AG09309 (cell line): ENCODE data around the gene RPS6KA2.

Source experiments
- DNase-seq: peaks from one replicate; pipeline ENCODE4 v3.0.0-alpha.2; 2010; ENCODE audit warnings: low read depth
- H3K4me3 ChIP-seq: 2 replicates; pipeline ENCODE4 v1.5.1; 2011; ENCODE audit warnings: mild to moderate bottlenecking, low read depth, low read length, moderate library complexity; ENCODE audit not compliant: control insufficient read depth
- TF ChIP-seq, protein P1 (sequence below): IDR thresholded peaks from 2 replicates; pipeline ENCODE4 v1.5.1; 2011; ENCODE audit warnings: mild to moderate bottlenecking, low read depth, low read length, inconsistent platforms; ENCODE audit not compliant: insufficient read depth, control insufficient read depth; ENCODE audit errors: missing control alignments

Gene RPS6KA2

DNA sequence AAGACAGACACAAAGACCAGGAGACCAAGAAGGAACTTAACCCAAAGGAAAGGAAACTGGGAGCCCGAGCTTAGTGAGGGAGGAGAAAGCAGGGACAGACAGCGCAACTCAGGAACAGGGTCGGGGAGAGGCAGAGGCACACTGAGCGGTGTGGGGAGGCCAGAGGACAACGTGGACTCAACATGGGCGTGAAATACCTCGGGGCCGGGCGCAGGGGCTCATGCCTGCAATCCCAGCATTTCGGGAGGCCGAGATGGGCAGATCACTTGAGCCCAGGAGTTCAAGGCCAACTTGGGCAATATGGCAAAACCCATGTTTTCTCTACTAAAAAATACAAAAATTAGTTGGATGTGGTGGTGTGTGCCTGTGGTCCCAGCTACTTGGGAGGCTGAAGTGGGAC lies 5.7 kb upstream of the RPS6KA2 start:
- TF ChIP-seq, protein P1, sequence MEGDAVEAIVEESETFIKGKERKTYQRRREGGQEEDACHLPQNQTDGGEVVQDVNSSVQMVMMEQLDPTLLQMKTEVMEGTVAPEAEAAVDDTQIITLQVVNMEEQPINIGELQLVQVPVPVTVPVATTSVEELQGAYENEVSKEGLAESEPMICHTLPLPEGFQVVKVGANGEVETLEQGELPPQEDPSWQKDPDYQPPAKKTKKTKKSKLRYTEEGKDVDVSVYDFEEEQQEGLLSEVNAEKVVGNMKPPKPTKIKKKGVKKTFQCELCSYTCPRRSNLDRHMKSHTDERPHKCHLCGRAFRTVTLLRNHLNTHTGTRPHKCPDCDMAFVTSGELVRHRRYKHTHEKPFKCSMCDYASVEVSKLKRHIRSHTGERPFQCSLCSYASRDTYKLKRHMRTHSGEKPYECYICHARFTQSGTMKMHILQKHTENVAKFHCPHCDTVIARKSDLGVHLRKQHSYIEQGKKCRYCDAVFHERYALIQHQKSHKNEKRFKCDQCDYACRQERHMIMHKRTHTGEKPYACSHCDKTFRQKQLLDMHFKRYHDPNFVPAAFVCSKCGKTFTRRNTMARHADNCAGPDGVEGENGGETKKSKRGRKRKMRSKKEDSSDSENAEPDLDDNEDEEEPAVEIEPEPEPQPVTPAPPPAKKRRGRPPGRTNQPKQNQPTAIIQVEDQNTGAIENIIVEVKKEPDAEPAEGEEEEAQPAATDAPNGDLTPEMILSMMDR = no peak
- H3K4me3 ChIP-seq = no peak overlapping the region
- no peak for DNase-seq

GRCh38 chr6:166630462-166630861 lies 3.4 kb upstream of the RPS6KA2 start:
- TF ChIP-seq, protein P1 = no peak
- no peak overlapping the region for H3K4me3 ChIP-seq
- no peak for DNase-seq

- TF ChIP-seq, protein P1 = no peak
- H3K4me3 ChIP-seq = no peak overlapping the region; the same call in 1 of the 2 replicates
- DNase-seq = peak; percentile 78
Observed at GRCh38 chr6:166629628-166630027, 2.6 kb upstream of the RPS6KA2 start.

- DNase-seq = no peak
- peak overlapping the region; percentile 63 for H3K4me3 ChIP-seq
- TF ChIP-seq, protein P1 = no peak
Observed at GRCh38 chr6:166627875-166628801, 1.1 kb upstream of the RPS6KA2 start.

GRCh38 chr6:166626177-166627032 lies 646 bp downstream of the RPS6KA2 start:
- no peak for DNase-seq
- peak overlapping the region; percentile 98 for H3K4me3 ChIP-seq
- TF ChIP-seq, protein P1 = no peak

GRCh38 chr6:166625356-166625755 lies 1.7 kb downstream of the RPS6KA2 start:
- TF ChIP-seq, protein P1 = no peak
- DNase-seq = no peak
- peak overlapping the region; percentile 98; the same call in 1 of the 2 replicates for H3K4me3 ChIP-seq
